Mesenchymal stem cell (in vitro differentiated cells and primary cell): ENCODE measurements around the gene CCR9.

Experiments
- DNase-seq: peaks from one replicate; pipeline ENCODE4 v3.0.0-alpha.2; 2013
- H2AFZ ChIP-seq: one replicate; pipeline ENCODE4 v1.6.1; 2013; ENCODE audit warnings: low read depth, mild to moderate bottlenecking, control low read depth, inconsistent platforms, low read length, moderate library complexity
- H2AK5ac ChIP-seq: 2 replicates; pipeline ENCODE4 v1.6.1; 2013; ENCODE audit warnings: low read length, moderate library complexity, mild to moderate bottlenecking, inconsistent platforms; ENCODE audit not compliant: severe bottlenecking
- H2BK120ac ChIP-seq: one replicate; pipeline ENCODE4 v1.6.1; 2013; ENCODE audit warnings: low read depth, mild to moderate bottlenecking, inconsistent platforms, low read length, moderate library complexity
- H2BK12ac ChIP-seq, 2 experiments: one replicate each; pipeline ENCODE4 v1.6.1; 2013; ENCODE audit warnings: inconsistent platforms in 2 of 2, low read length in 2 of 2, mild to moderate bottlenecking in 2 of 2, moderate library complexity in 2 of 2, control low read depth in 1 of 2
- H2BK15ac ChIP-seq: one replicate; pipeline ENCODE4 v1.6.1; 2013; ENCODE audit warnings: mild to moderate bottlenecking, low read depth, inconsistent platforms; ENCODE audit not compliant: poor library complexity, severe bottlenecking
- H2BK5ac ChIP-seq: 2 replicates; pipeline ENCODE4 v1.6.1; 2013; ENCODE audit warnings: low read depth, mild to moderate bottlenecking, low read length, control low read depth, inconsistent platforms; ENCODE audit not compliant: poor library complexity, severe bottlenecking
- H3K14ac ChIP-seq, 2 experiments: one replicate each; pipeline ENCODE4 v1.6.1; 2013; ENCODE audit warnings: inconsistent platforms in 2 of 2, low read length in 2 of 2, control low read depth in 1 of 2, mild to moderate bottlenecking in 1 of 2, moderate library complexity in 1 of 2
- H3K18ac ChIP-seq, 2 experiments: one replicate each; pipeline ENCODE4 v1.6.1; 2013; ENCODE audit warnings: inconsistent platforms in 2 of 2, low read length in 2 of 2, control low read depth in 1 of 2, low read depth in 1 of 2, mild to moderate bottlenecking in 1 of 2
- H3K23ac ChIP-seq, 2 experiments: one replicate each; pipeline ENCODE4 v1.6.1; 2013; ENCODE audit warnings: inconsistent platforms in 2 of 2, low read length in 2 of 2, mild to moderate bottlenecking in 2 of 2, moderate library complexity in 2 of 2, control low read depth in 1 of 2
- H3K27ac ChIP-seq: 2 replicates; pipeline ENCODE4 v1.5.1; 2013; ENCODE audit warnings: mild to moderate bottlenecking, moderate library complexity, low read length, control low read depth, inconsistent platforms; ENCODE audit not compliant: poor library complexity, severe bottlenecking
- H3K27me3 ChIP-seq, 2 experiments: 2 replicates each; pipeline versions ENCODE4 v1.6.1 to v1.7.0; 2013; ENCODE audit warnings: low read length in 2 of 2, mild to moderate bottlenecking in 2 of 2, moderate library complexity in 2 of 2, control low read depth in 1 of 2, inconsistent platforms in 1 of 2; ENCODE audit not compliant: control insufficient read depth in 1 of 2, insufficient read depth in 1 of 2
- H3K36me3 ChIP-seq, 2 experiments: 2 replicates each; pipeline versions ENCODE4 v1.6.1 to v1.7.0; 2013; ENCODE audit warnings: low read length in 2 of 2, control low read depth in 1 of 2, inconsistent platforms in 1 of 2, low read depth in 1 of 2, mild to moderate bottlenecking in 1 of 2; ENCODE audit not compliant: insufficient read depth in 2 of 2, control insufficient read depth in 1 of 2
- H3K4ac ChIP-seq, 2 experiments: one replicate each; pipeline ENCODE4 v1.6.1; 2013; ENCODE audit warnings: inconsistent platforms in 2 of 2, low read length in 2 of 2, mild to moderate bottlenecking in 2 of 2, moderate library complexity in 2 of 2, control low read depth in 1 of 2, low read depth in 1 of 2
- H3K4me1 ChIP-seq: 2 replicates; pipeline ENCODE4 v1.6.1; 2013; ENCODE audit warnings: low read depth, low read length, control low read depth; ENCODE audit not compliant: control insufficient read depth, insufficient read depth
- H3K4me2 ChIP-seq: 2 replicates; pipeline ENCODE4 v1.6.1; 2013; ENCODE audit warnings: low read length, mild to moderate bottlenecking, inconsistent platforms; ENCODE audit not compliant: poor library complexity, severe bottlenecking
- H3K4me3 ChIP-seq, 2 experiments: 2 replicates each; pipeline versions ENCODE4 v1.5.1 to v1.7.0; 2013; ENCODE audit warnings: low read length in 2 of 2, mild to moderate bottlenecking in 2 of 2, control low read depth in 1 of 2, low read depth in 1 of 2; ENCODE audit not compliant: insufficient read depth in 1 of 2
- H3K79me1 ChIP-seq: replicated peaks from 2 replicates; pipeline ENCODE4 v1.6.1; 2013; ENCODE audit warnings: mild to moderate bottlenecking, control low read depth, low read length, inconsistent platforms; ENCODE audit not compliant: poor library complexity, severe bottlenecking
- H3K9ac ChIP-seq: 2 replicates; pipeline ENCODE4 v1.7.0; 2013; ENCODE audit warnings: mild to moderate bottlenecking, low read length, moderate library complexity
- H3K9me3 ChIP-seq: 2 replicates; pipeline ENCODE4 v1.7.0; 2013; ENCODE audit warnings: mild to moderate bottlenecking, low read length; ENCODE audit not compliant: control insufficient read depth
- H4K8ac ChIP-seq: one replicate; pipeline ENCODE4 v1.6.1; 2013; ENCODE audit warnings: inconsistent platforms, mild to moderate bottlenecking, low read length, moderate library complexity
- H4K91ac ChIP-seq: one replicate; pipeline ENCODE4 v1.6.1; 2013; ENCODE audit warnings: mild to moderate bottlenecking, low read length, inconsistent platforms
- WGBS: methylation state at CpG from one replicate; pipeline ENCODE4 v1.1.7; 2013; ENCODE audit warnings: mixed read lengths; 5-methylcytosine and 5-hydroxymethylcytosine counted together

The CCR9 gene

GRCh38 chr3:45923755-45924154 is 37.4 kb downstream of the CCR9 start:
- H3K9me3 ChIP-seq: no peaks in the 10 kb centered on the region
- H2BK12ac ChIP-seq: no peak overlapping the region
- H2BK15ac ChIP-seq: no peak overlapping the region
- H4K91ac ChIP-seq: no peak overlapping the region
- H4K8ac ChIP-seq: no peak overlapping the region
- H3K36me3 ChIP-seq: peaks cover 37 to 75% of the 10 kb centered on the region in 2 experiments
- H3K23ac ChIP-seq: no peak overlapping the region
- H2BK5ac ChIP-seq: no peak overlapping the region
- H3K79me1 ChIP-seq: no peaks in the 10 kb centered on the region
- no peak overlapping the region for H3K9ac ChIP-seq
- WGBS: 74% methylated on average over 3 of the region's 3 CpGs
- no peak overlapping the region for H3K4me3 ChIP-seq
- H3K4me1 ChIP-seq: no peaks in the 10 kb centered on the region
- no peak overlapping the region for H3K4me2 ChIP-seq
- no peak overlapping the region for H3K14ac ChIP-seq
- H3K4ac ChIP-seq: no peak overlapping the region
- DNase-seq: peak; percentile 24
- no peak overlapping the region for H3K27ac ChIP-seq
- no peak overlapping the region for H3K18ac ChIP-seq
- no peaks in the 10 kb centered on the region for H3K27me3 ChIP-seq
- no peak overlapping the region for H2BK120ac ChIP-seq
- H2AFZ ChIP-seq: no peak overlapping the region
- no peak overlapping the region for H2AK5ac ChIP-seq

DNA sequence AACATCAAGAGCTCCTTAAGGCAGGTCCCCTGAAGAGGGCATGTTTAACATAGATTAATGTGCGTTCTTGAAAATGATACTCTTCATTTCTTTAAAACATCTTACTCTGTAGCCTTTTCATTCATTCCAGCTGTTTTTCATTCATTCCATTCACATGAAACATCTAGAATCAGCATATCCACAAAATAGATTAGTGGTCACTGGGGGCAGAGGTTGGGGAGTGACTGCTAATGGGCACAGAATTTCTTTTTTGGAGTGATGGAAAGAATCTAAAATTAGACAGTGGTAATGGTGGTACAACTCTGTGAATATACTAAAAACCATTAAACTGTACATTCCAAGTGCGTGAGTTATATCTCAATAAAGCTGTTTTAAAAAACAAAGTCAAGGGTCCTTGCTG is 41.5 kb downstream of the CCR9 start:
- no peak overlapping the region for H3K4ac ChIP-seq
- H3K4me1 ChIP-seq: no peaks in the 10 kb centered on the region
- no peak overlapping the region for H3K23ac ChIP-seq
- no peak overlapping the region for H4K91ac ChIP-seq
- H2BK15ac ChIP-seq: no peak overlapping the region
- no peak overlapping the region for H4K8ac ChIP-seq
- no peak overlapping the region for H2BK12ac ChIP-seq
- no peak overlapping the region for H3K4me3 ChIP-seq
- H2AFZ ChIP-seq: no peak overlapping the region
- no peaks in the 10 kb centered on the region for H3K27me3 ChIP-seq
- H2BK5ac ChIP-seq: no peak overlapping the region
- H2AK5ac ChIP-seq: no peak overlapping the region
- H3K36me3 ChIP-seq: peaks cover 41 to 75% of the 10 kb centered on the region in 2 experiments
- H3K9ac ChIP-seq: peak overlapping the region; percentile 60
- H3K9me3 ChIP-seq: no peaks in the 10 kb centered on the region
- H3K18ac ChIP-seq: no peak overlapping the region
- H3K14ac ChIP-seq: no peak overlapping the region
- no peak for DNase-seq
- no peak overlapping the region for H3K27ac ChIP-seq
- H3K79me1 ChIP-seq: no peaks in the 10 kb centered on the region
- WGBS: 95% methylated on average over 2 of the region's 2 CpGs
- H2BK120ac ChIP-seq: no peak overlapping the region
- H3K4me2 ChIP-seq: no peak overlapping the region

DNA sequence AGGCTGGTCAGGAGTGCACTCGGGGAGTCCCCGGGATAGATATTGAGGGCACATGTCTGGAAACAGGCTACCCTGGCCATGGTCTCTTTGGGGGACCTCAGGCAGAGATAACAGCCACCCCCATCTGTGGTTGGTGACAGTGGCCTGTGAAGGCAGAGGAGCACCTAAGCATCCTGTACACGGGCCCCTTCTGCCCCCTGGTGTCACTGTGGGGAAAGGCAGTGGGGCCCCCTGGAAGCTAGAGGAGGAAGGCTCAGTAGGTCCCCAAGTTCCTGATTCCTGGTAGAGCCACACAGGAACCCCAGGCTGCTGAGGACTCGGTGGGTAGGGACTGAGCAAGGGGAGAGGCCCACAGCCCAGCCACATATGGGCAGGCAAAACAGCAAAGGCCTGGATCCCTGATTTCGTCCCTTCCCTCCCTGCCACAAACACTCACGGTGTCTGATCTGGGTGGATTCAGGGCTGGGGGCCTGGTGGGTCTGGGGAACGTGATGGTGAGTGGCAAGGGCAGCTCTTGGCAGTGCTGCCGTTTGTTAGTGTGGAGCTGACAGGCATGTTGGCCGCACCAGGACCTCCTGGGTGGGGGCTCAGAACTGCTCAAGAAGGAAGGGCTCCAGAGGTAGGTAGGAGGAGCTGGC is 42.8 kb downstream of the CCR9 start:
- H3K36me3 ChIP-seq: peaks cover 30 to 75% of the 10 kb centered on the region in 2 experiments
- H3K4ac ChIP-seq: no peak overlapping the region
- H3K18ac ChIP-seq: no peak overlapping the region
- H3K4me2 ChIP-seq: no peak overlapping the region
- H3K9ac ChIP-seq: no peak overlapping the region
- no peak overlapping the region for H3K14ac ChIP-seq
- no peak overlapping the region for H3K27ac ChIP-seq
- H2BK5ac ChIP-seq: no peak overlapping the region
- no peak overlapping the region for H3K23ac ChIP-seq
- DNase-seq: peak; percentile 52
- WGBS: 67% methylated on average over 9 of the region's 9 CpGs
- no peaks in the 10 kb centered on the region for H3K27me3 ChIP-seq
- no peak overlapping the region for H2AK5ac ChIP-seq
- no peak overlapping the region for H2AFZ ChIP-seq
- H3K4me1 ChIP-seq: no peaks in the 10 kb centered on the region
- H3K79me1 ChIP-seq: no peaks in the 10 kb centered on the region
- no peak overlapping the region for H4K8ac ChIP-seq
- no peak overlapping the region for H2BK120ac ChIP-seq
- H3K4me3 ChIP-seq: no peak overlapping the region
- no peak overlapping the region for H4K91ac ChIP-seq
- no peak overlapping the region for H2BK15ac ChIP-seq
- no peaks in the 10 kb centered on the region for H3K9me3 ChIP-seq
- no peak overlapping the region for H2BK12ac ChIP-seq

GRCh38 chr3:45931496-45931895 is 45.2 kb downstream of the CCR9 start:
- no peak overlapping the region for H3K23ac ChIP-seq
- H2BK15ac ChIP-seq: no peak overlapping the region
- no peak overlapping the region for H3K27ac ChIP-seq
- H3K4me2 ChIP-seq: no peak overlapping the region
- no peak overlapping the region for H2AFZ ChIP-seq
- H2BK12ac ChIP-seq: no peak overlapping the region
- 89% methylated on average over 5 of the region's 6 CpGs for WGBS
- DNase-seq: no peak
- no peaks in the 10 kb centered on the region for H3K4me1 ChIP-seq
- no peak overlapping the region for H3K9ac ChIP-seq
- no peak overlapping the region for H3K4ac ChIP-seq
- no peaks in the 10 kb centered on the region for H3K27me3 ChIP-seq
- no peak overlapping the region for H3K4me3 ChIP-seq
- no peak overlapping the region for H2BK5ac ChIP-seq
- H4K8ac ChIP-seq: no peak overlapping the region
- no peak overlapping the region for H2BK120ac ChIP-seq
- H3K9me3 ChIP-seq: no peaks in the 10 kb centered on the region
- no peak overlapping the region for H3K14ac ChIP-seq
- no peak overlapping the region for H3K18ac ChIP-seq
- H3K36me3 ChIP-seq: peaks cover 41 to 89% of the 10 kb centered on the region in 2 experiments
- H2AK5ac ChIP-seq: no peak overlapping the region
- H3K79me1 ChIP-seq: no peaks in the 10 kb centered on the region
- no peak overlapping the region for H4K91ac ChIP-seq
